AG09309 (cell line): Measurements from ENCODE around the gene UAP1.

Experiments used
- DNase-seq: peaks from one replicate; pipeline ENCODE4 v3.0.0-alpha.2; 2010; ENCODE audit warnings: low read depth
- H3K4me3 ChIP-seq: 2 replicates; pipeline ENCODE4 v1.5.1; 2011; ENCODE audit warnings: mild to moderate bottlenecking, low read depth, low read length, moderate library complexity; ENCODE audit not compliant: control insufficient read depth
- TF ChIP-seq, protein P1 (sequence below): IDR thresholded peaks from 2 replicates; pipeline ENCODE4 v1.5.1; 2011; ENCODE audit warnings: mild to moderate bottlenecking, low read depth, low read length, inconsistent platforms; ENCODE audit not compliant: insufficient read depth, control insufficient read depth; ENCODE audit errors: missing control alignments

Gene UAP1

DNA sequence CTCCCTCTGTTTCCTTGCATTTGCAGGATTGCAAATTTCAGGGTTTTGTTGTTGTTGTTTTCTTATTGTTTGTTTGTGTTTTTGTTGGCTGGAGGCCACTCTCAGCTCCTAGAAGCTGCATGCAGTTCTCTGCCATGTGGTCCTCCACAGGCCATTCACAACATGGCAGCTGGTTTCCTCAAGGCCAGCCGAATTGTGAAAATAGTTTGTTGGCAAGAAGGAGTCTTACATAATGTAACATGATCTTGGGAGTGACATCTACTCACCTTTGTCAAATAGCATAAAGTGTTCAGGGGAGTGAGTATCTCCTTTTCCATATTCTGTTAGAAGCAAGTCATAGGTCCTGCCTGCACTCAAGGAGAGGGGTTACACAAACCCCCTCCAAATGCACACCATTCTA lies 10.6 kb upstream of the UAP1 start:
- no peak for DNase-seq
- TF ChIP-seq, protein P1, sequence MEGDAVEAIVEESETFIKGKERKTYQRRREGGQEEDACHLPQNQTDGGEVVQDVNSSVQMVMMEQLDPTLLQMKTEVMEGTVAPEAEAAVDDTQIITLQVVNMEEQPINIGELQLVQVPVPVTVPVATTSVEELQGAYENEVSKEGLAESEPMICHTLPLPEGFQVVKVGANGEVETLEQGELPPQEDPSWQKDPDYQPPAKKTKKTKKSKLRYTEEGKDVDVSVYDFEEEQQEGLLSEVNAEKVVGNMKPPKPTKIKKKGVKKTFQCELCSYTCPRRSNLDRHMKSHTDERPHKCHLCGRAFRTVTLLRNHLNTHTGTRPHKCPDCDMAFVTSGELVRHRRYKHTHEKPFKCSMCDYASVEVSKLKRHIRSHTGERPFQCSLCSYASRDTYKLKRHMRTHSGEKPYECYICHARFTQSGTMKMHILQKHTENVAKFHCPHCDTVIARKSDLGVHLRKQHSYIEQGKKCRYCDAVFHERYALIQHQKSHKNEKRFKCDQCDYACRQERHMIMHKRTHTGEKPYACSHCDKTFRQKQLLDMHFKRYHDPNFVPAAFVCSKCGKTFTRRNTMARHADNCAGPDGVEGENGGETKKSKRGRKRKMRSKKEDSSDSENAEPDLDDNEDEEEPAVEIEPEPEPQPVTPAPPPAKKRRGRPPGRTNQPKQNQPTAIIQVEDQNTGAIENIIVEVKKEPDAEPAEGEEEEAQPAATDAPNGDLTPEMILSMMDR = no peak
- no peak overlapping the region for H3K4me3 ChIP-seq

DNA sequence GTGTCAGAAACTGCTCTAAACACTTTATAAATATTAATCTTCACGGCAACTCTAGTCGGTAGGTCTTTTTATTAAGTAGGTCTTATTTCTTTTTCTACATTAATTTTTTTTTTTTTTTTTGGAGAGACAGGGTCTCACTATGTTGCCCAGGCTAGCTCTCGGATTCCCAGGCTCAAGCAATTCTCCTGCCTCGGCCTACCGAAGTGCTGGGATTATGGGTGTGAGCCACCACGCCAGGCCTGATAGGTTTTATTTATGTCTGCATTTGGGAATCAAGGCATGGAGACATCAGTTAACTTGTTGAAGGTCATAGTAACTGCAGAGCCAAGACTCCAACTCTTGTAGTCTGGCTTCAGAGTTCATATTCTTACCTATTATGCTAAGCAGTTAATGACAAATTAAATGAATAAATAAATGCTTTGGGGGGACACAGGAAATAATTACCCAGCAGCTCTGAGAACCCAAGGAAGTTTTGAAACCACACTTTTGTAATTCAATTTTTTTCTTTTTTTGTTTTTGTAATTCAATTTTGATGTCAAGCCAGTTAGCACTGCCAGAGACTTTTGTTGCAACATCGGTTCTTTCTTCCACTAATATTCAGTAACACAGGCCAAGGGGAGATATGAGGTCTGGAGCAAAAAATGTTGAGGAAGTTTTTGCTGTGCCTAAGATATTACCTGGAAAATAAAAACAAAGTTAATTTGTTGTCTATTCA lies 9.4 kb upstream of the UAP1 start:
- H3K4me3 ChIP-seq = no peak overlapping the region
- DNase-seq = no peak
- TF ChIP-seq, protein P1 = no peak

DNA sequence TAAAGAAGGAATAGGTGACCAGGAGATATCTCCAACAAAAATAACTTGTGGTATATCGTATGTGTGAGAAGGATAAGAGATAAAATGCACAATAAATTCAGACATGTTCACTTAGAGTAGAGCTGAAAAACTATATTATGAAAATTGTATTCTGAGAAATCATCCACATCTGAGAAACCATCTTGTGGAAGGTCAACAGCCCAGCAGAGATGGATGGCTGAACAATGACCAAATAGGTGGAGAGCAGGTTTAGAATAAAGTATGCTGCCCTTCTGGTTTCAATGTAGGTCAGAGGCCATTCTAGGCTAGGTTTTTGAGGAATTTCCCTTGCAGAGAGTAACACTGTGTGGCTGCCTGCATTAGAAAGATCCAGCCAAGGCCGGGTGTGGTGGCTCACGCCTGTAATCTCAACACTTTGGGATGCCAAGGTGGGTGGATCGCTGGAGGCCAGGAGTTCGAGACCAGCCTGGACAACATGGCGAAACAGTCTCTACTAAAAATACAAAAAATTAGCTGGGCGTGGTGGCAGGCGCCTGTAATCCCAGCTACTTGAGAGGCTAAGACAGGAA lies 8.8 kb upstream of the UAP1 start:
- DNase-seq = no peak
- TF ChIP-seq, protein P1 = no peak
- no peak overlapping the region for H3K4me3 ChIP-seq

DNA sequence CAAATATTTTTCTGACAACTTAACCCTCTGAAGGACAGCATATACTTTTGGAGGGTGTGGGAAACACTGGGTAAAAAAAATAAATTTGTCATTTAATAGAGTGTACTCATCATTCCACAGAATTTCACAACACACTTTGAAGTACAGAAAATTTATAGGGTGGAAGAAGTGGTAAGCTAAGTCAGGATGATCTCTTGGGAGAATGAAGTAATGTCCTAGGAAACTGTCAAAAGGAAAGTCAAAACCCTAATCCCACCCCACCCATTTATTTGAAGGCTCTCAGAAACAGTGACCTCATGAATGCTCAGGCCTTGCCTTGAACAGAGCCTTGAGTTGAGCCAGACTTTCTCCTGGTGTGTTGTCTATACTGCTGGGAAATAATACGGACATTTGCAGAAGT lies 7.3 kb upstream of the UAP1 start:
- DNase-seq = no peak
- TF ChIP-seq, protein P1 = no peak
- H3K4me3 ChIP-seq = no peak overlapping the region

DNA sequence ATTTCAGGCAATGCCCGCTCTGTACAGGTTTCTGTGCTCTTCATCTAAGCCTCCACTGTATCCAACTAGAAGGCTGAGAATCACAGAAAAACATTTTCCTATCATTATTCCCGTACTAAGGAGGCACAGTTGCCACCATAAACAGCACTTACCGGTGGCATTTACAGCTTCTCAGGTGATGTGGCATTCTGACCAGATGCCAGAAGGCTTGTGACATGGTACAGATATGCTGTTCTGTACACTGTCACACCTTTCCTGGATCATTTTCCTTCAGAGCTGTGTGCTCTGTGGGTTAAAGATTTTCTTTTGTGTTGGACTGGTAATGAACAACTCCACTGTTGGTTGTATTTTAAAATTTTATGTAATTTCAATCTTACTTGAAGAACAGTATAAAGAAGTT lies 4.0 kb upstream of the UAP1 start:
- no peak overlapping the region for H3K4me3 ChIP-seq
- TF ChIP-seq, protein P1 = no peak
- no peak for DNase-seq

DNA sequence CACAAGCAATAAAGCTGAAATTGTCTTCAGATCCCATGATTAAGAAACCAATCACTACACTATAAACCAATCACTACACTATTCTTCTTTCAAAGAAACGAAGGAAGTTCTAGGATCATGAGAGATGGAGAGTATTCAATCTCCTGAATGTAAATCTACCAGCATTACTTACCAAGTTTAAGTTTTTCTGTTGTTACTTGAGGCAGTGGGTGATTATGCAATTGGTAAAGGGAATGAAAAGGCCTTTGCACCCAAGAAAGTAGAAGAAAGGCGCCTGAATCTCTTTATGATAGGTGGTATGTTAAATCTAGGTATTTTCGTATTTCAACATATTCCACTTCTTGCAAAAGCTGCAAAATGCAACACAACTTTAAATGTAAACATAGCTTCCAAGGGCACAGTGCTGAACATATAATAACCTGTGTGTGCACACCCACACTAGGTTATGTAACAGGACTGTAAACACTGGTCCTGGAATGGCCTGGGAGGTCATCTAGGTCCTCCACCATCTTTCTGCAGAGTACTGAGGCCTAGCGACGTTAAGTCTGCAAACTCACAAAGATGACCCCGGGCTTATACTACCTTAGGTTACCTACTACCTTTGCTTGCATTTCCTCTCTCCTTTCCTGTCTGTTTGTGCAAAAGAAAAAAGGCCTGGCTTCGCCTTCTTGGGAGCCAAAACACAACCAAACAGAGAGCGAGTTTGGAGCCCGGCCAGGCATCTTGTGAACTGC lies 1.1 kb upstream of the UAP1 start:
- TF ChIP-seq, protein P1 = no peak
- peak overlapping the region; percentile 56 for H3K4me3 ChIP-seq
- DNase-seq = no peak
